SK-N-SH treated with all-trans-retinoic acid at 6 μM for 48 hours (cell line): ENCODE data around the gene GINM1.

Experiments used
- ATAC-seq: fragments of 200-7000 bp; cut with Tn5 transposase; 3 replicates; pipeline ENCODE4 v1.9.1; 2020; ENCODE audit warnings: mild to moderate bottlenecking, moderate library complexity
- ARNTL ChIP-seq: fragments of 450-650 bp; formaldehyde crosslinking; IDR thresholded peaks from 2 replicates; pipeline ENCODE4 v1.5.0; 2020; ENCODE audit warnings: low read depth, mild to moderate bottlenecking, moderate library complexity, borderline replicate concordance
- BACH2 ChIP-seq: fragments of 250-450 bp; sonication (Bioruptor Pico); IDR thresholded peaks from 2 replicates; pipeline ENCODE4 v1.9.0; 2021; ENCODE audit warnings: mild to moderate bottlenecking, borderline replicate concordance
- CSDC2 ChIP-seq: fragments of 250-450 bp; sonication (Bioruptor Pico); IDR thresholded peaks from 2 replicates; pipeline ENCODE4 v1.5.0; 2020; ENCODE audit warnings: mild to moderate bottlenecking, moderate library complexity
- ESRRG ChIP-seq: fragments of 250-450 bp; sonication (Bioruptor Pico); IDR thresholded peaks from 2 replicates; pipeline ENCODE4 v1.6.1; 2021; ENCODE audit warnings: mild to moderate bottlenecking
- GLIS3 ChIP-seq: fragments of 250-450 bp; sonication (Bioruptor Pico); IDR thresholded peaks from 2 replicates; pipeline ENCODE4 v1.5.0; 2020; ENCODE audit warnings: mild to moderate bottlenecking, moderate library complexity
- ISL1 ChIP-seq: fragments of 250-450 bp; sonication (Bioruptor Pico); IDR thresholded peaks from 2 replicates; pipeline ENCODE4 v2.1.2; 2022; ENCODE audit warnings: mild to moderate bottlenecking, moderate library complexity
- OSR1 ChIP-seq: fragments of 250-450 bp; sonication (Bioruptor Pico); IDR thresholded peaks from 2 replicates; pipeline ENCODE4 v1.8.0; 2022; ENCODE audit warnings: moderate library complexity, mild to moderate bottlenecking, inconsistent platforms
- POU6F1 ChIP-seq: fragments of 250-450 bp; sonication (Bioruptor Pico); IDR thresholded peaks from 2 replicates; pipeline ENCODE4 v1.8.0; 2021; ENCODE audit warnings: low read depth, mild to moderate bottlenecking, moderate library complexity, borderline replicate concordance
- PPARA ChIP-seq: fragments of 250-450 bp; sonication (Bioruptor Pico); IDR thresholded peaks from 2 replicates; pipeline ENCODE4 v1.5.0; 2020; ENCODE audit warnings: mild to moderate bottlenecking, borderline replicate concordance
- RARB ChIP-seq: fragments of 250-450 bp; sonication (Bioruptor Pico); IDR thresholded peaks from 2 replicates; pipeline ENCODE4 v1.8.0; 2021; ENCODE audit warnings: mild to moderate bottlenecking, moderate library complexity
- SNAI2 ChIP-seq: fragments of 250-450 bp; sonication (Bioruptor Pico); IDR thresholded peaks from 2 replicates; pipeline ENCODE4 v1.5.0; 2020; ENCODE audit warnings: mild to moderate bottlenecking, moderate library complexity
- TCF4 ChIP-seq: fragments of 250-450 bp; sonication (Bioruptor Pico); IDR thresholded peaks from 2 replicates; pipeline ENCODE4 v1.8.0; 2021; ENCODE audit warnings: mild to moderate bottlenecking, moderate library complexity, borderline replicate concordance
- TOX ChIP-seq: fragments of 250-450 bp; sonication (Bioruptor Pico); IDR thresholded peaks from 2 replicates; pipeline ENCODE4 v1.8.0; 2021; ENCODE audit warnings: mild to moderate bottlenecking, moderate library complexity, borderline replicate concordance
- ZC3H10 ChIP-seq: fragments of 250-450 bp; sonication (Bioruptor Pico); IDR thresholded peaks from 2 replicates; pipeline ENCODE4 v1.5.1; 2021; ENCODE audit warnings: mild to moderate bottlenecking, moderate library complexity
- ZFP3 ChIP-seq: fragments of 250-450 bp; sonication (Bioruptor Pico); IDR thresholded peaks from 2 replicates; pipeline ENCODE4 v1.5.0; 2020; ENCODE audit warnings: mild to moderate bottlenecking, moderate library complexity
- ZFP30 ChIP-seq: fragments of 450-650 bp; formaldehyde crosslinking; IDR thresholded peaks from 2 replicates; pipeline ENCODE4 v1.5.0; 2022; ENCODE audit warnings: mild to moderate bottlenecking, moderate library complexity
- ZNF565 ChIP-seq: fragments of 450-650 bp; formaldehyde crosslinking; conservative IDR thresholded peaks from 2 replicates; pipeline ENCODE4 v1.5.0; 2020; ENCODE audit warnings: low read depth, mild to moderate bottlenecking, moderate library complexity
- ZNF70 ChIP-seq: fragments of 450-650 bp; formaldehyde crosslinking; IDR thresholded peaks from 2 replicates; pipeline ENCODE4 v1.5.0; 2020; ENCODE audit warnings: mild to moderate bottlenecking, moderate library complexity
- ZNF8 ChIP-seq: fragments of 450-650 bp; formaldehyde crosslinking; IDR thresholded peaks from 2 replicates; pipeline ENCODE4 v1.5.0; 2020; ENCODE audit warnings: mild to moderate bottlenecking, moderate library complexity
- TF ChIP-seq, protein P1 (sequence below): fragments of 250-450 bp; sonication (Bioruptor Pico); IDR thresholded peaks from 2 replicates; pipeline ENCODE4 v1.5.1; 2020; ENCODE audit warnings: low read depth, mild to moderate bottlenecking, moderate library complexity
- TF ChIP-seq, protein P2 (sequence below): fragments of 250-450 bp; sonication (Bioruptor Pico); IDR thresholded peaks from 2 replicates; pipeline ENCODE4 v1.5.1; 2021; ENCODE audit warnings: mild to moderate bottlenecking, moderate library complexity
- TF ChIP-seq, protein P3 (sequence below): fragments of 250-450 bp; sonication (Bioruptor Pico); IDR thresholded peaks from 2 replicates; pipeline ENCODE4 v1.8.0; 2020; ENCODE audit warnings: mild to moderate bottlenecking, moderate library complexity, borderline replicate concordance

Gene GINM1

DNA sequence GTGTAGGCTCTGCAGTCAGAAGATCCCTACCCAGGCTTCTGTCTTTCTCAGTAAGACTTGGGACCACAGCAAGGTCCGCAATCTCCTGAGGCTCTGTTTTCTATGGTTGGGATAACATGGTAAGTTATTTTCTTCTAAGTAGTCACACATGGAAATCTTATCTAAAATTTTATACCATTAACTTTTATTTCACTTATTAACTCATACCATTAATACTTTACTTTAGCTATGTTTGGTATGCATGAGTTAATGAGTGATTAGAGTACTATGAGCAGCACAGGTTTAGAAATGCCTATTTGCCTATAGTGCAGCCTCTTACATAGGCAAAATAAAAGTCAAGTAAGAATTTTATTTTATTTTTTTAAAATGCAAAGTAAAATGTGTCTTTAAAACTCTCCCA lies 27.2 kb downstream of the GINM1 start:
- TF ChIP-seq ARNTL = no peak
- TF ChIP-seq ZNF565 (CRISPR knock-in tag) = no peak
- TF ChIP-seq ESRRG (CRISPR knock-in tag) = no peak
- TF ChIP-seq ZFP3 (CRISPR knock-in tag) = no peak
- no peak for TF ChIP-seq PPARA (CRISPR knock-in tag)
- TF ChIP-seq POU6F1 = no peak
- no peak for TF ChIP-seq SNAI2 (CRISPR knock-in tag)
- TF ChIP-seq ISL1 (CRISPR knock-in tag) = no peak
- no peak for TF ChIP-seq TCF4 (CRISPR knock-in tag)
- TF ChIP-seq ZFP30 = no peak
- no peak for TF ChIP-seq RARB (CRISPR knock-in tag)
- no peak for TF ChIP-seq ZNF8
- no peak for TF ChIP-seq CSDC2
- TF ChIP-seq, protein P1, sequence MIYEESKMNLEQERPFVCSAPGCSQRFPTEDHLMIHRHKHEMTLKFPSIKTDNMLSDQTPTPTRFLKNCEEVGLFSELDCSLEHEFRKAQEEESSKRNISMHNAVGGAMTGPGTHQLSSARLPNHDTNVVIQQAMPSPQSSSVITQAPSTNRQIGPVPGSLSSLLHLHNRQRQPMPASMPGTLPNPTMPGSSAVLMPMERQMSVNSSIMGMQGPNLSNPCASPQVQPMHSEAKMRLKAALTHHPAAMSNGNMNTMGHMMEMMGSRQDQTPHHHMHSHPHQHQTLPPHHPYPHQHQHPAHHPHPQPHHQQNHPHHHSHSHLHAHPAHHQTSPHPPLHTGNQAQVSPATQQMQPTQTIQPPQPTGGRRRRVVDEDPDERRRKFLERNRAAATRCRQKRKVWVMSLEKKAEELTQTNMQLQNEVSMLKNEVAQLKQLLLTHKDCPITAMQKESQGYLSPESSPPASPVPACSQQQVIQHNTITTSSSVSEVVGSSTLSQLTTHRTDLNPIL = no peak
- no peak for TF ChIP-seq OSR1
- no peak for TF ChIP-seq ZNF70 (CRISPR knock-in tag)
- no peak for TF ChIP-seq BACH2 (CRISPR knock-in tag)
- TF ChIP-seq, protein P2, sequence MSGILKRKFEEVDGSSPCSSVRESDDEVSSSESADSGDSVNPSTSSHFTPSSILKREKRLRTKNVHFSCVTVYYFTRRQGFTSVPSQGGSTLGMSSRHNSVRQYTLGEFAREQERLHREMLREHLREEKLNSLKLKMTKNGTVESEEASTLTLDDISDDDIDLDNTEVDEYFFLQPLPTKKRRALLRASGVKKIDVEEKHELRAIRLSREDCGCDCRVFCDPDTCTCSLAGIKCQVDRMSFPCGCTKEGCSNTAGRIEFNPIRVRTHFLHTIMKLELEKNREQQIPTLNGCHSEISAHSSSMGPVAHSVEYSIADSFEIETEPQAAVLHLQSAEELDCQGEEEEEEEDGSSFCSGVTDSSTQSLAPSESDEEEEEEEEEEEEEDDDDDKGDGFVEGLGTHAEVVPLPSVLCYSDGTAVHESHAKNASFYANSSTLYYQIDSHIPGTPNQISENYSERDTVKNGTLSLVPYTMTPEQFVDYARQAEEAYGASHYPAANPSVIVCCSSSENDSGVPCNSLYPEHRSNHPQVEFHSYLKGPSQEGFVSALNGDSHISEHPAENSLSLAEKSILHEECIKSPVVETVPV (CRISPR knock-in tag) = no peak
- TF ChIP-seq, protein P3, sequence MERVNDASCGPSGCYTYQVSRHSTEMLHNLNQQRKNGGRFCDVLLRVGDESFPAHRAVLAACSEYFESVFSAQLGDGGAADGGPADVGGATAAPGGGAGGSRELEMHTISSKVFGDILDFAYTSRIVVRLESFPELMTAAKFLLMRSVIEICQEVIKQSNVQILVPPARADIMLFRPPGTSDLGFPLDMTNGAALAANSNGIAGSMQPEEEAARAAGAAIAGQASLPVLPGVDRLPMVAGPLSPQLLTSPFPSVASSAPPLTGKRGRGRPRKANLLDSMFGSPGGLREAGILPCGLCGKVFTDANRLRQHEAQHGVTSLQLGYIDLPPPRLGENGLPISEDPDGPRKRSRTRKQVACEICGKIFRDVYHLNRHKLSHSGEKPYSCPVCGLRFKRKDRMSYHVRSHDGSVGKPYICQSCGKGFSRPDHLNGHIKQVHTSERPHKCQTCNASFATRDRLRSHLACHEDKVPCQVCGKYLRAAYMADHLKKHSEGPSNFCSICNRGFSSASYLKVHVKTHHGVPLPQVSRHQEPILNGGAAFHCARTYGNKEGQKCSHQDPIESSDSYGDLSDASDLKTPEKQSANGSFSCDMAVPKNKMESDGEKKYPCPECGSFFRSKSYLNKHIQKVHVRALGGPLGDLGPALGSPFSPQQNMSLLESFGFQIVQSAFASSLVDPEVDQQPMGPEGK = no peak
- TF ChIP-seq ZC3H10 = no peak
- ATAC-seq = no peak

DNA sequence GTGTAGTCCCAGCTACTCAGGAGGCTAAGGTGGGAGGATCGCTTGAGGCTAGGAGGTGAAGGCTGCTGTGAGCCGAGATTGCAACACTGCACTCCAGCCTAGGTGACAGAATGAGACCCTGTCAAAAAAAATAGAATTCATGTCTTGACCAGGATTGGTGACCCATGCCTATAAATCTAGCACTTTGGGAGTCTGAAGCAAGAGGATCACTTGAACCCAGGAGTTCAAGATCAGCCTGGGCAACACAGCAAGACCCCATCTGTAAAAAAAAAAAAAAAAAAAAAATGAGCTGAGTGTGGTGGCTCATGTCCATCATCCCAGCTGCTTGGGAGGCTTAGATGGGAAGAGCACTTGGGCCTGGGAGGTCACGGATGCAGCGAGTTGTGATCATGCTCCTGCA lies 34.3 kb downstream of the GINM1 start:
- ATAC-seq = no peak
- no peak for TF ChIP-seq ZNF70 (CRISPR knock-in tag)
- TF ChIP-seq, protein P3 = no peak
- TF ChIP-seq ESRRG (CRISPR knock-in tag) = no peak
- TF ChIP-seq ZFP3 (CRISPR knock-in tag) = no peak

DNA sequence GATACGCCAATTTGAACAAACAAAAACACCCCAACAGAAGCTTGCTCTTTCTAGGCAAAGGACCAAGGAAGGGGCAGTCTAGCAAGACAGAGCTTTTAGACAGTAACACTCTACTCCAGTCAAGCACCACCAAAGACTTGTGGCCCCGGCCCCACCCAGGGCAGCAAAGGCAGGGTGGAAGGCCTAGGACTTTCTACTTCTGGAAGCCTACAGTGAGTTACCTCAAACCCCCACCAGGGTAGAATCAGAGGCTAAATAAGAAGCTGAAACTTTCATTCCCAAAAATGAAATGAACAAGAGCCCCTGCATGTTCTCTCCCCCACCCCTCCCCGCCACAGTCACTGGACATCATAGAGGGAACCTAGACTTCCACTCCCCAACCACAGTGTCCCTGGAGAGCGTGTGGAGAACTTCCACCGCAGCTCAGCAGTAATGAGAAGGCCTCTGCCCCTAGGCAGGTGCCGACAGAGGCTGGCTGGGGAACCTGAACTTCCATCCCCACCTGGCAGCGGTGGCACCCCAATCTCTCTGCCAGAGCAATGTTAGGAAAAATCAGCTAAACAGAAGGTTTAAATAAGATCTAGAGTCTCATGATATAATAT lies 42.3 kb downstream of the GINM1 start:
- no peak for ATAC-seq
- TF ChIP-seq, protein P3 = no peak
- no peak for TF ChIP-seq ZNF565 (CRISPR knock-in tag)
- no peak for TF ChIP-seq ZFP30
- TF ChIP-seq POU6F1 = no peak
- TF ChIP-seq SNAI2 (CRISPR knock-in tag) = no peak
- no peak for TF ChIP-seq CSDC2
- no peak for TF ChIP-seq GLIS3 (CRISPR knock-in tag)
- TF ChIP-seq ZFP3 (CRISPR knock-in tag) = no peak
- no peak for TF ChIP-seq OSR1
- TF ChIP-seq ZNF8 = no peak
- TF ChIP-seq ISL1 (CRISPR knock-in tag) = no peak
- no peak for TF ChIP-seq BACH2 (CRISPR knock-in tag)
- no peak for TF ChIP-seq TOX
- TF ChIP-seq, protein P1 = no peak
- no peak for TF ChIP-seq PPARA (CRISPR knock-in tag)
- no peak for TF ChIP-seq ARNTL
